Hippocampal formation (tissue), 2 donors: ENCODE data around the gene ANKRD33.

ENCODE experiments used
- DNase-seq, 2 donors: peaks; one replicate each; lab custom pipeline; 2025; lab: John Stamatoyannopoulos, UW

Gene ANKRD33, protein sequence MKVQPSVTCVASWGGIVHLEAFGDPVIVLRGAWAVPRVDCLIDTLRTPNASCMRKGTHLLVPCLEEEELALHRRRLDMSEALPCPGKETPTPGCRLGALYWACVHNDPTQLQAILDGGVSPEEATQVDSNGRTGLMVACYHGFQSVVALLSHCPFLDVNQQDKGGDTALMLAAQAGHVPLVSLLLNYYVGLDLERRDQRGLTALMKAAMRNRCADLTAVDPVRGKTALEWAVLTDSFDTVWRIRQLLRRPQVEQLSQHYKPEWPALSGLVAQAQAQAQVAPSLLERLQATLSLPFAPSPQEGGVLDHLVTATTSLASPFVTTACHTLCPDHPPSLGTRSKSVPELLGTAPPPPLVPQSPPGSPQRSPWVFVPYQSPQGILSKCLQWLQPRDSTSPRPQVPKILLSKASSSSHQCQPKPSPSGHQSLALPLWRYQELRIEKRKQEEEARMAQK

DNA sequence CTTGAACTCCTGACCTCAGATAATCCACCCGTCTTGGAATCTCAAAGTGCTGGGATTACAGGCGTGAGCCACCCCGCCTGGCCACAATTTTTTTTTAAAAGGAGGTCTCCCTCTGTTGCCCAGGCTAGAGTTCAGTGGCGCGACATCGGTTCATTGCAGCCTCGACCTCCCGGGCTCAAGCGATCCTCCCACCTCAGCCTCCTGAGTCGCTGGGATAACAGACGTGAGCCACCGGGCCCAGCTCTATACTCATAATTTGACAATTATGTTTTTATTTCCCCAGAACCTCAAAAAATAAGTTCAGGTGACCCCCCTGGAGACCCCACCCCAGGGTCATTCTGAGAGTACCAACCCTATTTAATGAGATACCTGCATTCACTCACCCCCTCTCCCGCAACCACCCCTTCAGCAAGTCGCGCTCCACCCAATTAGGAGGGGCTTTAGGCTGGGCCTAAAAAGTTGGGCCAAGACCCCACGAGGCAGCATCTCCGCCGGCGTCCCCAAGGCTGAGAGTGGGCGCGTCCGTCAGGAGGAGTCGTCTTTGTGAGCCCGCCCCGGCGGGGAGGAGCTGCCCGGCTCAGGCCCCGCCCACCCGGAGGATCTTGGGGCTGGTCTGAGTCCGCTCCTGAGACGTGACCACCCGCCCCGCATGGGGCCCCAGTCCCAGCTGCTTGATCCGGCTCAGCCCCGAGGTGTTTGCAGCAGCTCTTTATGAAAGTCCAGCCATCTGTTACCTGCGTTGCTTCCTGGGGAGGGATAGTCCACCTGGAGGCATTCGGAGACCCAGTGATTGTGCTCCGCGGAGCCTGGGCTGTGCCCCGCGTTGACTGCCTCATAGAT is at the start of gene ANKRD33:
Gene ANKRD33, plus strand, starts transcription at position 628 of the 840 bp plus-strand sequence. Its CDS starts 84 bp downstream, at position 712.
- DNase-seq = no peak

DNA sequence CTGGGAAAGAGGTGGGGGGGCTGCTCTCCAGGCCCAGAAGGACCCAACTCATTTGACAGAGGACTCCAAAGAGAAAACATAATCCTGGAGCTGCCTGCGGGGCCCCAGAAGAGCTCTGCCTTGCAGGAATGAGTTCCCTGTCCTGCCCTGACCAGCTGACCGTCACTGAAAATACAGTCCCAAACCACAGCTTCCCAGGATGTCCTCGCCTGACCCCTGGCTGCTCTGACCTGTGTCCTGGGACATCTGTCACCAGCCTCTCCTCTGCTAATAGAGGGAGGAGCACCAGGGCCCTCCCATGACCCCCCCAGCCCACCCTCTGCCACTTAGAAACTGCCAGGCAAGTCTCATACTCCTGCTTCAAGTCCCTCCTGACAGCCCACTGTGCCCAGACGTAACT is 49.1 kb upstream of the ANKRD33 start:
- DNase-seq = no peak

DNA sequence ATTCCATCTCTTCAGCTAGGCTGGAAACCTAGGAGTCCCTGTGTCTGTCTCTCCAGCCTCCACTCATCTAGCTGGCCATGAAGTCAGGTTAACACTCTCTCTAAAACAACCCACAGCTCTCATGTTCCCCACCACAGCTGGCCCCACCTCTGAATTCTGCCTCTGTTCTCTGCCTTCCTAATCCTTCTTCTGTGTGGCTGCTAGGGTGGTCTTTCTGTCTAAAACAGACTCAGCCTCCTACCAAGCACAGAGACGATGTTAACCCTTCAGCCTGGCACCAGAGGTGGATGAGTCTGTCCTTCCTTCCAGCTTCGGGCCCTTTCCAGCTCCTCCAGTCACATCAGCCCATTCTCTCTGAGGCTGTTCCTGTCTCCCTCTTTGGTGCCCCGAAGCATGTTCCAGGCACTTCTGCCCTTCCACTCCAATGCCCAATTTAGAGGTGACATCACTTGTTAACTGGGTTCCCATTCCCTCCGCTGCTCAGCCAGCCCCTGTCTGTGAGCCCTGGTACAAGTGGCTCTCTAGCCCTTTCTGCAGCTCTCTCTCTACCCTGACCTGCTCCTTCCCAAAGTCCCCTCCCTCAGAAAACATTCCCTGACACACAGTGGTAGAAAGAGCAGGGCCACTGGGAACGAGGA is 48.5 kb upstream of the ANKRD33 start:
- DNase-seq = no peak

DNA sequence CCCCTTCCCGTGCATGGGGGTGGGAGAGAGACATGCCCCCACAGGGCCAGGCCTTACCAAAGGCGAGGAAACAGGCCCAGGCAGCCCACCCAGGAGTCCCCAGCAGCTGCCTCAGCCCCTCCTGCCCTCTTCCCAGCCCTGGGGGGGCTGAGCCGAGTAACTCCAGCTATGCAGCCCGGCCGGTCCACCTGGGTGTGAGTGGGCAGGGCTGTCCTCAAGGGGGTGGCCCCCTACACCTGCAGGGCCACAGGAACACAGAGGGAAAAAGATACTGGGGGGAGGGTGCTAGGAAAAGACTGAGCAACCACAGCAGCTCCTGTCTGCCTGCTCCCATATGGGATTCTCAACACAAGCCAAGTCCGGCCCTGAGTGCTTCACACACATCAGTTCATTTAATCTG is 46.9 kb upstream of the ANKRD33 start:
- no peak for DNase-seq

DNA sequence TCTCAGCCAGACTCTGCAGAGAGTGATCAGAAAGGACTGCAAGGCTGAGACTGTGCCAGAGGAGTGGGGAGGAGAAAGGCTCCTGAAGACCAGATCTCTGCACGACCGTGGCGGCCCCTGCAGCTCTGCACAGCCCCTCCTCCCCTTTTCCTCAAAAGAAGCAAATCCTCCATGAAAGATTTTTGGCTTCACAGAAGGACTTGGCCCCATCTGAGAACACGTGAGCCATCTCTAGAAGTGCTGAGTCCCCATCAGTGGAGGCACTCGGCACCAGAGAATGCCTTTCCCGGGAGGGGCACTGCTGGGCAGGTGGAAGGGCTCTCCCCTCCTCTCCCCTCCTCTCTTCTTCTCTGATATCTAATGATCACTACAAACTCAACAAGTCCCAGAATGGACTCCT is 46.2 kb upstream of the ANKRD33 start:
- DNase-seq = no peak

DNA sequence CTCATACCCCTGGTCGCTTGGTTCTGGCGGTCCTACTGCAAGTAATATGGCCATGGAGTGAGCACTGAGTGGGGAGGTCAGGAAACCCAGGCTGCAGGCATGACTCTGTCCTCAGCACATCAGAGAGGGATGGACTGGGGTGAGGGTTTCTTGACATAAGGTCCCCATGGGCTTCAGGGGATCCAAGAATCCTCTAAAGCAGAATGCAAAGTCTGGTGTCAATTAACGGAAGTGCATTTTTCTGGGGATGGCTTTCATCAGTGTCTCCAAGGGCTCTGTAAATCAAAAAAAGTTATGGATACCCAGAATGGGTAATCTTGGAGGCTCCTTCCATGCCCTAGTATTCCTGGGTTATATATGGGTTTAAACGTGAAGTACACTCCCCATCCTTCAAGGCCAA is 43.0 kb upstream of the ANKRD33 start:
- no peak for DNase-seq

DNA sequence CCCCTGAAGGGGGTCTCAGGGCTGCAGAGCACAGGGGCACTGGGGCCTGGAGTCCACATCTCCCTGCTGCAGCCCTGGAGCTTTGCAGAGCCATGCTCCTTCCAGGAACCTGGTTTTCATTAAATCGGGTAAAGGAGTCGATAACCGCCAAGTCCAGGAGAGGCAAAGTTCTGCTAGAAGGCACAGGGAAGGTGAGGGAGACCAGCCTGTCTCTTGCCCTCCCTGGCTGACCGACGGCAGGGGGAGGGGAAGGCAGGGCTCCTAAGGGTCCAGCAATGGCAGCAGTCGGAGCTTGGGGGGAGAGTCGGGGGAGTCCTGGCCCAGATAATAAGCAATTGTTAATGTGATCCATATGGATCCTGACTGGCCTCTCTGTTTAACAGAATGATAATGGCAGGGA is 42.4 kb upstream of the ANKRD33 start:
- no peak for DNase-seq

DNA sequence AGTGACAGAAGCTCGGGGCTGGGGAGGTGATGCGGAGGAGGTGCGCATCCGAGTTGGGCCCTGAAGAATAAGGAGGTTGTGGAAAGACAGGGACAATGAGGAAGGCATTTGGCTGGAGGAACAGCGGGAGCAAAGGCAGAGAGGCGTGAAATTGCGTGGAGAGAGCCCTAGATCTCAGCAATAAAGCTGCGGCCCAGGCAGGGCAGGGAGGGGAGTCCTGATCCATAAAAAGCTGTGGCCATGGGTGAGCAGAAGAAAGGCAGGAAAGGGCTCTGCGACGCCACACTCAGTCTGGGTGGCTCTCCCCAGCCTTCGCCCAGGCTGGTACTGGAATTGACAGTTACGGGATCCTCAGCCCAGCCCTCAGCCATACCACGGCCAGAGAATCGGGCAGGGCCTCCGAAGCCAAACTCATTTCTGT is 41.6 kb upstream of the ANKRD33 start:
- no peak for DNase-seq

DNA sequence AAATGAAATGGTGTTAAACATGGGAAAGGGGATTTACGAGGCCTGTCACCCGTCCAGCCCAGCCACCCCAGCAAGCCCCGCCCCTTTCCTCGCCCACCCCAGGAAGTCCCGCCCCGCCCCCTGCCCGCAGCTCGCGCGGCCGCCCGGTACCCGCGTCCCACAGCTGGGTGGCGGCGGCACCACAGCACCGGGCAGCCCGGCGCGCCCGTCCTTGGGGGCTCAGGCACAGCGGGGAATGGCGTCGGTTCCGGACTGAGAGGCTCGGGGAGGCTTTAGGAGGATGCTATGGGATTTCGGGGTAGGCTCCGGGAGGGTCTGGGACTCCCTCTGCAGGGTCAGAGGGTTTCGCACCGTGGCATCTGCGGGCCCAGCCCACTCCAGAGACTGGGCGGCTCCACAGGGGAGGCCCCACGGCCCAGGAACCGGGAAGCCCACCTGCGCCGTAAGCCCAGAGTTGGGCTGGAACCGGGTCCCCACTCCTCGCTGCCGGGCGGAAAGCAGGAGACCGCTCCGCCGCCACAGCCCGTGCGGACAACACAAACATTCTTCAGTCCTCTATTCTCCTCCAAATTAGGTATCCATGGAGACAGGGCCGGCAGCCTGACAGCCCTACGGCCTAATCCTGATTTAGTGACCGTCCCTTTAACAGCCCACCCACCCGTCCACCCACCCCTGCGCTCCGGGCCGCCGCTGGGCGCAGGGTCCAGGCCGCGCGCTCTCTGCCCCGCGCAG is 40.8 kb upstream of the ANKRD33 start:
- no peak for DNase-seq

DNA sequence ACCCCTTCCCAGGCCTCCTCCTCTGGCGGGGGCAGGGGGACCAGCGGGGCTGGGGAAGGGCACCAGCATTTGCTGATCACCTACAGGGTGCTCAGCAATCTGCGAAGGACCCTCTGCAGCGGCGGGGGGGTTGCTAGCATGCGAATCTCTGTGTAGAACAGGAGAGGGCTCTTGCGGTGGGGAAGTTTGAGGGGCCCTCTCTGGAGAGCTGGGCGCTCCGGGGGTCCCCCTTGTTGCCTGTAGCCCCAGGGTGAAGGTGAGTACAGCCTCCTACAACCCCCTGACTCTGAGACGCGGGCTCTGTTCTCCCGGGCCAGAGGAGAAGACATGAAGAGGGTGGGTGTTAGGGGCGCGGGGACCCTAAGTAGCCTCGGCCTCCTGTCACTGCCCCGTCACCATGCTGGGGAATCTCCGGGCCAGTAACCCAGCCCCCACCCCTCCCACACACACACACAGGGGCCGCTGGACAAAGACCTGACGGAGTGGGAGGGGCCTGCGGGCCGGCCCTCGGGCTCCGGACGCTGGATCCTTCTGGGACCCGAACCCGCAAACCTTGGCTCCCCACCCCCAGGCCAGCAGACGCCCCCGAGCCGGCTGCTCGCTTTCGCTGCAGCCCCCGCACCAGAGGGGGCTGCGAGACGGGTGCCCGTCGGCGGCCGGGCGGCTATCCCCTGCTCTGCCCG is 40.1 kb upstream of the ANKRD33 start:
- DNase-seq = no peak

DNA sequence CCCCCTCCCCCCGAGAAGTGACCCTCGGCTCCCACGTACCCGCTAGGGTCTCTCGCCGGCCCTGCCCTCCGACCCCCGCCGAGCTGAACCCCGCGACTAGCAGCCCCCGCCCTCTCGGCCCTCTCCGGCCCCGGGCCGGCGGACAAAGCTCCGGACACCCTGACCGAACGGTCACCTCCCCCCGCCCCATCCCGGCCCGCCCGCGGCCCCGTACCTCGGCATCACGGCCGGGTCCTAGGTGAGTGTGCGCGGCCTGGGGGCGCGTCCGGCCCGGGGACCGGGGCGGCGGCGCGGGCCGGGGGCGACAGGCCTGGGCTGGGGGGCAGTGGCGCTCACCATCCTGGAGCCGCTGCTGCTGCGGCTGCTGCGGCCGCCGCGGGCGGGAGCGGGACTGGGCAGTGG is 39.6 kb upstream of the ANKRD33 start, which contains the start of gene FIGNL2:
Gene FIGNL2, minus strand, starts transcription at position 393 of the 402 bp plus-strand sequence. CDS start 26,305 bp downstream, outside the sequence.
- no peak for DNase-seq

DNA sequence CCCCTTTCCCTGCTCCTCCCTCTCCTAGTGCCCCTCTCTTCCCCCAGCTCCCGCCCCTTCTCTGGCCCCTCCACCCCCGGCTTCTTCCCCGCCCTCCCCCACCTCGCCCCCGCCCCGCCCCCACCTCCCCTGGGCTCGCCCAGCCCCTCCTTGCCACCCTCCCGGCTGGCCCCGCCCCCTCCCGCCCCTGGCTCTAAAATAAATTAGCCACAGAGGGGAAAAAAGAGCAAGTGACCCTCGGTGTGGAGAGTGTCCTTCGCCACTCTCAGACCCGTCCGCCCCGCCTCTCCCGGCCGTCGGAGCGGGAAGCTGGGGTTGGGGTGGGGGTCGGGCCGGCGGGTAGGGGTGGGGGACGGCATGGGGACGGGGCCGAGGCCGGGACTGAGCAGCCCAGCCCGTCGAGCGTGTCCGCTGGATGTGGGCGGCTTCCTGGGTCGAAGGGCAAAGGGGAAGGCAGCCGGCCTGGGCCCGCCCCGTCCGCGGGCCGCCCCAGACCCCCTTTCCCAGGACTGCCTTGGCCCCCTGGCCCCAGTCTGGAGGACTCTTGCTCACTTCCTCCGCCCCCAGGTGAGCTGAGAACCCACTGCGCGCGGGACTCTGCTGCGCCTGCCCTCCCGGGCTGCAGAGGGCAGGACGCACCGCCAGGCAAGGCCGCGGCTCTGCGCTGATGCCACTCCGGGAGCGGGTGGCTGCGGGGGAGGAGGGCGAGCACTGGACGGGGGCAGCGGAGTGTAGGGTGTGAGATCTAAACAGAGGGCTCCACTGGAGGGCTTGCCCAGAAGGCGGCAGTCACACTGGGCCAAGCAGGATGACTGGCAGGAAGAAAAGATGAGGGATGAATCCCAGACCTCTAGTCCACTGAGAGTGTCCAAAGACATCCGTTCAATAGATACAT is 38.8 kb upstream of the ANKRD33 start:
- DNase-seq = no peak

DNA sequence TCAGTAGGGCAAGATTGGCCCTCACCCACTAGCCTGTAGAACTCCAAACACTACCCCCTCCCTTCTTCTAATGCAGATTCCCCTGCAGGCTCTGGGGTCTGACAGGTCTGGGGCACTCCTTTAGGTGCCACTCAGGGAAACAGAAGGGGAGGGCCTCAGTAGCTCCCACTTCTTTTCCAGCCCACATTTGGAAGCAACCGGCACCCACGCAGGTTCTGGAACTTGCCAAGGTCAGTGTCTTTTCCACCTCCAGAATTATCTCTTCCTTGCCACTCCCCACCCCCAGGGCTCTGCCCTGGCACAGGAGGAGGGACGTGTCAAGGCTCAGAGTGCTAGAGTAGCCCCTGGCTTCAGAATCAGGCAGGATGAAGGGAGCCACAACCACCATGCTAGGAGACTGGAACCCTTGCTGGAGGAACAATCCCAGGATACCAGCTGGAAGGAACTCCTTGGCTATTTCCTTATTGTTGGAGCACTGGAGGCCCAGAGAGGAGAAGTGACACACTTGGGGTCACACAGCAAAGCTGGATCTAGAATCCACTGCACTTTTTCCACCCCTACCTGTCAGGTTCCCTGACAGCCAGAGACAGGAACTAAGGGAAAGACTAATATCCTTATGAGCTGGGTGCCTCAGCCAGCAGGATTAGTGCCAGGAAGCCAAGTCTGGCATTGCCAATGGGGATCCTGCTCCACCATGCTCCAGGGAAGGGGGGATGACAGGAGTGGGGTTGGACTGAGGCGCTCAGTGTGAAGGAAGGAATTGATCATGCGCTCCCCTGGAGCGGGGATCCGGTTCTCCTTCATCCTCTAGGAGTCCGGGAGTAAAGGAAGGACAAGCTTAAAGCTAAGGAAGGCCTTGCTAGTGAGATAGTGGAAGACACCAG is 37.6 kb upstream of the ANKRD33 start:
- no peak for DNase-seq

DNA sequence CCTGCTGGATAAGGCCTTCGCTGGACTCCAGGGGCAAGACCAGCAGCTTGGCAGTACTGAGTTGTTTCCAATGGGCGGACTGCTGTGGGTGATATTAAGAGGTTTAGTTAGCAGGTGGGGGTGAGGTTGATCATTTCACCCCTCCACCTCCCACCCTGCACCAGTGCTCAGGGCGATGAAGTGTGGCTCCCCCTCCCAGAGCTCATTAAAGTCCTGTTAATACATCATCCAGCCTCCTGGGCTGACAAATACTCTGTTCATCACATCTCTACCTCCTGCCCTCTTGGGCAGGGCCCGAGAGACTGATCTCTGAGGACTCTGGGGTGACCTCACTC is 37.0 kb upstream of the ANKRD33 start:
- no peak for DNase-seq

DNA sequence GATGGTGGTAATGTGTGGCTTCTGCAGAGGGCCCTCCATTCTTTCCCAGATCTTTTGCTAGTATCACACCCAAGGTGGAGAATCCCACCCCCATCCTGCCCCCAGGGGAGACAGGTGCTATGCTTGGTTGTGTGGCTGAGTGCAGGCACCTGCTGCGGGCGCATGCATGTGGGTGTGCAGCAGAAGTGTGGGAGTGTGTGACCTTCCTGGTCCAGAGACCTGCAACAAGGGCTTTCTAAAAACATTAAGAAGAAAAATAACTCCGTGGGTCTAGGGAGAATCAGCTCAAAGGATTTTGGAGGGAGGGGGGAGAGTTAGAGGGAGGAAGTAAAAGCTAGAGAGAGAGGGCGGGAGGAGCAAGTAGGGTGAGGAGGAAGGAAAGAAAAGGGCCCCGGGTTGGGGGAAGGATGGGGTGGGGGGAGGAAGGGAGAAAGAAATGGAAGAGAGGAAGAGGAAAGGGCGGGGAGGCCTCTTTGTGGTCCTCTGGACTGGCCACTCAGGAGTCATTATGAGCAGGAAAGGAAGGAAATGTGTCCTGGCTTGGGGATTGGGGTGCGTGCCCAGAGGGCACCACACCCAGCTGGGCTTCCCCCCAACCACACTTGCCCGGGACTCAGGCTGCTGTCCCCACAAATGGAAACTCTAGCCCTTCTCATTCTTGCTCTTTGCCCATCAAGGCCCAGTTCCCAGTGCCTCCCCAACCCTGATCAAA is 36.3 kb upstream of the ANKRD33 start:
- DNase-seq = no peak

DNA sequence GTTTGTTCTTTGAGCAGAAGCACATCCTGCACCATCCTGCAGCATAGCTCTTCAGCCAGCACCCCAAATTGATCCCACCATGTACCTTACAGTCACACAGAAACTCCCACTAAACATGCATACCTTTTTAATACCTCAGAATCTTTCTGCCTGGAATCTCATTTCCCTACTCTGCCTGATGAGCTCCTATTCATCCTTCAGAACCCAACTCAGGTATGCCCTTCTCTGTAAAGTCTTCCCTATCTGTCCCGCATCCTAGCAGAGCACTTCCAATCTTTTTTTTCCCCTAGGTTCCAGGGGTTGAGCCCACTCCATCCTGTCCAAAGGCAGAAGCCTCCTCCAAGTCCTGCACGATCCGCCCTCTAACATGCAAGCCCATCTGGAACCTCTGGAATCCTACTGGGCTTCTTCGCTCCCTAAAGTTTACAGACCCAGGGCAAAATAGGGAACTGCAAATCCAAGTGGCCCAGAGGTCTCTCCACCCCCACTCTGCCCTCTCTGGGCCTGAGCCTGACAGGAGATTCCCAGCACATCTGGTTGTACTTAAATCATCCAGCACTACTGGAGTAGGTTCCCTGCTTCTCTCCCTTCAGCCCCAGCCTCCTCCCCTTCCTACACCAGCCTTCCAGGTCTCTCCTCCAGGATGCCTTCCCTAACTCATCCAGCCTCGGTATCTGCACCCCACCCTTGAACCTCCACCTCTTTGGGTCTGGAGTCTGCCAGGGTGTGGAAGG is 35.3 kb upstream of the ANKRD33 start:
- no peak for DNase-seq

DNA sequence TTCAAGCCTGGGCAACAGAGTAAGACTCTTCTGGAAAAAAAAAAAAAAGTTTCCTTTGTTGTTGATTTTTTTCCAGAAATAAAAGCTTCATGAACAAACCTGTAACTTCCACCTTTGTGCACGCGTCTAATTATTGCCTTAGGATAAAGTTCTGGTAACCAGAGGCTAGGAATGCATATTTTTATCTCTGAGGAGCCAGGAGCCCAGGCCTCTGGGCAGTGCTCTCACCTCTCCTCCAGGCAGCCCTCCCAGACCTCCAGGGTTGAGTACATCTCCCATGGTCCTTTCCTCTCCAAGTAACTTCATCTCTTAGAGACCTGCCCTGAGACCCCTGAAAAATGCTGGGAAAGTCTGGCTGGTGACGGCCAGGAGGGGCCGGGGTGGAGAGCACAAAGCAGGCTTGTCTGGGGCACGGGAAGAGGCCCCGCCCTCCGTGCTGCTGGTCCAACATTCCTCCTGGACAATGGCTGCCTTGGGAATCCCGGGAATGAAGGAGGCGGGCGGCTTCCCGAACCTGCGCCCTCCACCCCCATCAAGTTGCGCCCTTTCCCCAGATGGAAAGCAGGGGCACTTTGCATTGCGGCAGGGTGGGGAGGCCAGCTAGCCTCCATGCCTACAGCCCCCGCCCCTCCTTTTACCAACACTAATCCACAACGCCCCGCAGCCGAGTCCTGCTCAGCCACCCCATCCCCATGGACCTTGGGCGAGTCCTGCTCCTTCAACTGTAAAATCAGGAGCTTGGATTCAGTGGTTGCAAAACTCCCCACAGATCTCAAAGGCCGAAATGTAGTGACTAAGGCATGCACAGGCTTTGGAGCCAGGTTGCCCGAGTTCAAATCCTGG is 32.1 kb upstream of the ANKRD33 start:
- no peak for DNase-seq
